ENCODE measurements around the gene TMEM245.
A peak's percentile ranks its signal among the peaks of the same experiment; 100 is the strongest.

Gene TMEM245

DNA sequence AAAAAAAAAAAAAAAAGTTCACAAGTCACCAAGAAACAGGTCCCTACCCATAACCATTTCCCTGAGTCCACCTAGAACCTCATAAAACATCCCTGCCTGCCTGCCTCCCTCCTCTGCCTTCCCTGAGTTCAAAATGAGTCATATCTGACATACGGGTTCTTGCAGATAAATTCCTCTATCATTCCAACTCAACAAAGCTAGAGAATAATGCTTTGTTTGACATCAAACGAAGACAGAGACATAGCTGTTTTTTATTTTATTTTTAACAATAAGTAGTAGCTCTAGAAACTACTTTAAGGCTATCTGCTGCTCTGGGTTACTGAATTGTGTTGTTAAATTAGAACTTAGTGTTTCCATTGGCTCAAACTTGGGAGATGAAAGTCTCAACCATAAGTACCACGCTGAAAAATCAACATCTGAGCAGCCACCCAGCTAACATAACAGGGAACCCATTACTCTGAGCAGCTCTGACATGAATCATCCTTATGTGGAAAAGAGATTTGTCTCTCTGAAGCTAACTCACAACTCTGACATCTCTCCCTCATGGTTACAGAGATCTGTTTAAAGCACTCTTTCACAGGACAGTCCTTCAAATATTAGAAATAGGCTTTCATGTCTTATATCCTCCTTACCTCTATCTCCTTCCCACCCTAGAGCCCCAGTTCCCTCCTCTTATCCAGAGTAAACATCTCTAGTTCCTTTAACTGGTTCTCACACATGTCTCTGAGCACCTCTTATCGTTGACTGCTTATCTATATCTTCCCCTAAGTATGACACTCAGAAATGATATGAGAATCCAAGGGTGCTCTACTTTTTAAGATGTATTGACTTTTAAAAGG, 12.1 kb downstream of the TMEM245 start:
- Histone ChIP-seq H4K20me1 (ENCODE audit: control insufficient read depth, insufficient read depth, low read depth, low read length) (peaks cover 20% of the 10 kb centered on the region), H3K4me1 (ENCODE audit: control insufficient read depth, low read length) (peaks cover 61% of the 10 kb centered on the region), H3K79me2 (ENCODE audit: control insufficient read depth, low read length) (peaks cover 99% of the 10 kb centered on the region), H3K9me2 (replicated peaks; ENCODE audit: control insufficient read depth, low read length) (no peaks in the 10 kb centered on the region), H3K27me3 (ENCODE audit: control insufficient read depth, low read length) (no peaks in the 10 kb centered on the region), H3K4me2 (ENCODE audit: low read length) (peak overlapping the region; percentile 50; the same call in 1 of the 2 replicates), H3K4me3 (ENCODE audit: low read length) (no peak overlapping the region), H3K9me3 (ENCODE audit: control insufficient read depth, insufficient read depth, low read length) (peaks cover 3% of the 10 kb centered on the region; the same call in 1 of the 2 replicates), H3F3A (ENCODE audit: control insufficient read depth, insufficient read depth) (peaks cover 8% of the 10 kb centered on the region), H3K36me3 (ENCODE audit: control insufficient read depth, low read length) (peaks cover 50% of the 10 kb centered on the region), H3K27ac (ENCODE audit: low read depth, low read length) (0 out of 2 replicates have a peak overlapping the region, but pooled peaks have one; percentile 10)
- TF ChIP-seq, protein P1, sequence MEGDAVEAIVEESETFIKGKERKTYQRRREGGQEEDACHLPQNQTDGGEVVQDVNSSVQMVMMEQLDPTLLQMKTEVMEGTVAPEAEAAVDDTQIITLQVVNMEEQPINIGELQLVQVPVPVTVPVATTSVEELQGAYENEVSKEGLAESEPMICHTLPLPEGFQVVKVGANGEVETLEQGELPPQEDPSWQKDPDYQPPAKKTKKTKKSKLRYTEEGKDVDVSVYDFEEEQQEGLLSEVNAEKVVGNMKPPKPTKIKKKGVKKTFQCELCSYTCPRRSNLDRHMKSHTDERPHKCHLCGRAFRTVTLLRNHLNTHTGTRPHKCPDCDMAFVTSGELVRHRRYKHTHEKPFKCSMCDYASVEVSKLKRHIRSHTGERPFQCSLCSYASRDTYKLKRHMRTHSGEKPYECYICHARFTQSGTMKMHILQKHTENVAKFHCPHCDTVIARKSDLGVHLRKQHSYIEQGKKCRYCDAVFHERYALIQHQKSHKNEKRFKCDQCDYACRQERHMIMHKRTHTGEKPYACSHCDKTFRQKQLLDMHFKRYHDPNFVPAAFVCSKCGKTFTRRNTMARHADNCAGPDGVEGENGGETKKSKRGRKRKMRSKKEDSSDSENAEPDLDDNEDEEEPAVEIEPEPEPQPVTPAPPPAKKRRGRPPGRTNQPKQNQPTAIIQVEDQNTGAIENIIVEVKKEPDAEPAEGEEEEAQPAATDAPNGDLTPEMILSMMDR (IDR thresholded peaks at IDR 0.05; ENCODE audit: low read depth, low read length, poor library complexity, severe bottlenecking), result no peak
- TF ChIP-seq EZH2phosphoT487 (IDR thresholded peaks at IDR 0.05; ENCODE audit: borderline replicate concordance, low read length), result no peak

DNA sequence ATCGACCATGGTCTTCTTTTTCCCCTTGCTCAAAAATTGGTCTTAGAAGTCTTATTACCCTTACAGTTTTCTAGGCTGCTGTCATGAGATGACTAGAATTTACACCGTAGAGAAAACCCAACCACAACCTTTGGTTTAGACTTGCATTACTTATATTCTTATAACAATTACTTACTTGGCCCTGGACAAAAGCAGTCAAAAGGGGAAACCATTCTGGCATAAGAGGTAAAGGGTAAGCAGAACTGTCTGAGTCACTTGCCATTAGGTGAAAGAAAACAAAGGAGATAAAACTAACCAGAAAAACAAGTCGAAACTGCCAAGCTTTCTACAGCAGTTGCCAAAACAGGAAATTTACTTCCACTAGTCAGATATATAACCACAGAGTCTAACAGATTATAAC, 17.9 kb downstream of the TMEM245 start:
- H3K4me3 ChIP-seq (ENCODE audit: low read length), result no peak overlapping the region
- no peak overlapping the region for H3K27ac ChIP-seq (ENCODE audit: low read depth, low read length)
- peaks cover 10% of the 10 kb centered on the region; the same call in 1 of the 2 replicates for H4K20me1 ChIP-seq (ENCODE audit: control insufficient read depth, insufficient read depth, low read depth, low read length)
- no peaks in the 10 kb centered on the region for H3F3A ChIP-seq (ENCODE audit: control insufficient read depth, insufficient read depth)
- H3K4me2 ChIP-seq (ENCODE audit: low read length), result no peak overlapping the region
- H3K27me3 ChIP-seq (ENCODE audit: control insufficient read depth, low read length), result no peaks in the 10 kb centered on the region
- peaks cover 97% of the 10 kb centered on the region for H3K79me2 ChIP-seq (ENCODE audit: control insufficient read depth, low read length)
- peaks cover 3% of the 10 kb centered on the region; the same call in 1 of the 2 replicates for H3K9me3 ChIP-seq (ENCODE audit: control insufficient read depth, insufficient read depth, low read length)
- peaks cover 83% of the 10 kb centered on the region for H3K36me3 ChIP-seq (ENCODE audit: control insufficient read depth, low read length)
- TF ChIP-seq, protein P1 (IDR thresholded peaks at IDR 0.05; ENCODE audit: low read depth, low read length, poor library complexity, severe bottlenecking), result no peak
- TF ChIP-seq EZH2phosphoT487 (IDR thresholded peaks at IDR 0.05; ENCODE audit: borderline replicate concordance, low read length), result no peak
- H3K4me1 ChIP-seq (ENCODE audit: control insufficient read depth, low read length), result peaks cover 18% of the 10 kb centered on the region
- no peaks in the 10 kb centered on the region for H3K9me2 ChIP-seq (replicated peaks; ENCODE audit: control insufficient read depth, low read length)

DNA sequence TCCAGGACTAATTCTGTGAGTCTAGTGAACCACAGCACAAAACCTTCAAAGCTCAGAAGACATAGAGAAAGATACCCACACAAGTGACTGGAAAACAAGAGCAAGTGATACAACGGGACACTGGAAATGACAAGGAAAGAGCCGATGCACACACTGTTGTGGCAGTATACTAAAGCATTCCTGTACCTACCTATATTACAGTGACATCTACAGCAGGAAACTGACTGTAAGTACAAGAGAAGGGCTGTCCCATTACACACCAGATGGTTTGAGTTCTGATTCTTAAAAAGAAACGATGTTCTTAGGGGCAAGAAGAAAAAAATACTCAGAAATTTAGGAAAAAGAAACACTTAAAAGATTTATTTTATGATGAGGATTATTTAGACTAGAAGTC, 18.5 kb downstream of the TMEM245 start:
- Histone ChIP-seq H3K9me2 (replicated peaks; ENCODE audit: control insufficient read depth, low read length) (no peaks in the 10 kb centered on the region), H3K36me3 (ENCODE audit: control insufficient read depth, low read length) (peaks cover 79% of the 10 kb centered on the region), H3K4me2 (ENCODE audit: low read length) (no peak overlapping the region), H3K4me1 (ENCODE audit: control insufficient read depth, low read length) (peaks cover 18% of the 10 kb centered on the region), H3F3A (ENCODE audit: control insufficient read depth, insufficient read depth) (no peaks in the 10 kb centered on the region), H3K27ac (ENCODE audit: low read depth, low read length) (no peak overlapping the region), H3K27me3 (ENCODE audit: control insufficient read depth, low read length) (no peaks in the 10 kb centered on the region), H4K20me1 (ENCODE audit: control insufficient read depth, insufficient read depth, low read depth, low read length) (peaks cover 10% of the 10 kb centered on the region; the same call in 1 of the 2 replicates), H3K4me3 (ENCODE audit: low read length) (no peak overlapping the region), H3K79me2 (ENCODE audit: control insufficient read depth, low read length) (peaks cover 97% of the 10 kb centered on the region), H3K9me3 (ENCODE audit: control insufficient read depth, insufficient read depth, low read length) (peaks cover 3% of the 10 kb centered on the region; the same call in 1 of the 2 replicates)
- TF ChIP-seq, protein P1 (IDR thresholded peaks at IDR 0.05; ENCODE audit: low read depth, low read length, poor library complexity, severe bottlenecking), result no peak
- TF ChIP-seq EZH2phosphoT487 (IDR thresholded peaks at IDR 0.05; ENCODE audit: borderline replicate concordance, low read length), result no peak

Measured in DOHH2 (cell line).